DMS53 treated with DMSO at 0.1 percent for 48 hours (cell line): ENCODE data around the gene C2CD2.

Experiments
- DNase-seq: peaks from one replicate; lab custom pipeline; 2025; ENCODE audit not compliant: unreplicated experiment; lab: John Stamatoyannopoulos, UW

The C2CD2 gene

GRCh38 chr21:41890355-41890754, 63.5 kb downstream of the C2CD2 start:
- DNase-seq = no peak

GRCh38 chr21:41888749-41889376, 65.0 kb downstream of the C2CD2 start:
- no peak for DNase-seq

- DNase-seq = no peak
These were observed 66.2 kb downstream of the C2CD2 start for GRCh38 chr21:41887667-41888066.

GRCh38 chr21:41886328-41886727, 67.5 kb downstream of the C2CD2 start:
- DNase-seq = no peak

- no peak for DNase-seq
These were observed 68.3 kb downstream of the C2CD2 start for GRCh38 chr21:41885341-41886024.

GRCh38 chr21:41884501-41885030, 69.3 kb downstream of the C2CD2 start:
- no peak for DNase-seq

GRCh38 chr21:41883582-41883981, 70.2 kb downstream of the C2CD2 start:
- DNase-seq = no peak

- no peak for DNase-seq
These were observed 72.8 kb downstream of the C2CD2 start for GRCh38 chr21:41881051-41881450.

GRCh38 chr21:41880153-41880552, 73.7 kb downstream of the C2CD2 start:
- no peak for DNase-seq

GRCh38 chr21:41879190-41879998, 74.4 kb downstream of the C2CD2 start, which contains the start of gene PRDM15:
Gene PRDM15 (minus strand): TSS chr21:41879344. CDS start chr21:41860363, 18,981 bp downstream.
- peak; percentile 28 for DNase-seq

- DNase-seq = peak; percentile 12
These were observed 75.0 kb downstream of the C2CD2 start for GRCh38 chr21:41878831-41879189.

- peak; percentile 9 for DNase-seq
These were observed 75.7 kb downstream of the C2CD2 start for GRCh38 chr21:41877901-41878830.

GRCh38 chr21:41876928-41877652, 76.7 kb downstream of the C2CD2 start:
- no peak for DNase-seq

- no peak for DNase-seq
These were observed 77.4 kb downstream of the C2CD2 start for GRCh38 chr21:41876396-41876795.

- DNase-seq = no peak
These were observed 78.7 kb downstream of the C2CD2 start for GRCh38 chr21:41875086-41875485.

- no peak for DNase-seq
These were observed 79.2 kb downstream of the C2CD2 start for GRCh38 chr21:41874611-41875010.

GRCh38 chr21:41873426-41873825, 80.4 kb downstream of the C2CD2 start:
- no peak for DNase-seq

- no peak for DNase-seq
These were observed 80.8 kb downstream of the C2CD2 start for GRCh38 chr21:41873005-41873404.

GRCh38 chr21:41871293-41872030, 82.4 kb downstream of the C2CD2 start:
- no peak for DNase-seq
